ENCODE data around the gene PPCDC. TPM values are rescaled to one million over a fixed set of nuclear protein-coding genes. Genes with fewer than 3 reads are reported as not detected.
A peak's percentile ranks its signal among the peaks of the same experiment; 100 is the strongest.

PPCDC gene
- total and polyA plus RNA-seq, 10 of the 15 experiments (the other 5 are each of a cell fraction or from before 2014, with no cell fraction given) = 32.5 to 135 (median 55.0) TPM

GRCh38 chr15:75043509-75044257 is 20.3 kb downstream of the PPCDC start (continued):
- TF ChIP-seq RCOR1 (conservative IDR thresholded peaks at IDR 0.05; ENCODE audit: low read depth, low read length) (no peak), USF1 (IDR thresholded peaks at IDR 0.05; ENCODE audit: borderline replicate concordance, extremely low read length, insufficient read depth, low read depth, low read length) (peak; percentile 83), MYB (IDR thresholded peaks at IDR 0.05; ENCODE audit: borderline replicate concordance, low read depth, low read length) (no peak), NKRF (conservative IDR thresholded peaks at IDR 0.05) (no peak), ASH2L (IDR thresholded peaks at IDR 0.05; ENCODE audit: borderline replicate concordance, low read depth) (no peak; the same call in 1 of the 2 replicates), SMARCA5 (IDR thresholded peaks at IDR 0.05) (peak; percentile 96), PBX3 (IDR thresholded peaks at IDR 0.05; ENCODE audit: insufficient replicate concordance, low read depth, low read length) (peak; percentile 66), SPI1 (IDR thresholded peaks at IDR 0.05; ENCODE audit: borderline replicate concordance, insufficient read depth, low read depth, low read length) (no peak; the same call in 1 of the 2 replicates), DPF2 (IDR thresholded peaks at IDR 0.05) (0 out of 2 replicates have a peak, but pooled peaks have one; percentile 31), EP300 (IDR thresholded peaks at IDR 0.05; ENCODE audit: borderline replicate concordance in 1 of 2, control insufficient read depth in 1 of 2, low read depth in 2 of 2, low read length in 2 of 2) (peak; percentile 15 to 24; a peak in 1 of 4 replicates), SIX5 (IDR thresholded peaks at IDR 0.05; ENCODE audit: low read depth, low read length, severe bottlenecking) (no peak), HDAC6 (IDR thresholded peaks at IDR 0.05; ENCODE audit: unreplicated experiment) (no peak), RFX5 (IDR thresholded peaks at IDR 0.05; ENCODE audit: low read depth, low read length) (no peak), EED (IDR thresholded peaks at IDR 0.05; ENCODE audit: low read depth) (no peak), POLR2AphosphoS5 (IDR thresholded peaks at IDR 0.05; ENCODE audit: low read length) (peak; percentile 83)
- TF ChIP-seq, protein P1, sequence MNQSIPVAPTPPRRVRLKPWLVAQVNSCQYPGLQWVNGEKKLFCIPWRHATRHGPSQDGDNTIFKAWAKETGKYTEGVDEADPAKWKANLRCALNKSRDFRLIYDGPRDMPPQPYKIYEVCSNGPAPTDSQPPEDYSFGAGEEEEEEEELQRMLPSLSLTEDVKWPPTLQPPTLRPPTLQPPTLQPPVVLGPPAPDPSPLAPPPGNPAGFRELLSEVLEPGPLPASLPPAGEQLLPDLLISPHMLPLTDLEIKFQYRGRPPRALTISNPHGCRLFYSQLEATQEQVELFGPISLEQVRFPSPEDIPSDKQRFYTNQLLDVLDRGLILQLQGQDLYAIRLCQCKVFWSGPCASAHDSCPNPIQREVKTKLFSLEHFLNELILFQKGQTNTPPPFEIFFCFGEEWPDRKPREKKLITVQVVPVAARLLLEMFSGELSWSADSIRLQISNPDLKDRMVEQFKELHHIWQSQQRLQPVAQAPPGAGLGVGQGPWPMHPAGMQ (IDR thresholded peaks at IDR 0.05; ENCODE audit: borderline replicate concordance) = no peak
- TF ChIP-seq, protein P2, sequence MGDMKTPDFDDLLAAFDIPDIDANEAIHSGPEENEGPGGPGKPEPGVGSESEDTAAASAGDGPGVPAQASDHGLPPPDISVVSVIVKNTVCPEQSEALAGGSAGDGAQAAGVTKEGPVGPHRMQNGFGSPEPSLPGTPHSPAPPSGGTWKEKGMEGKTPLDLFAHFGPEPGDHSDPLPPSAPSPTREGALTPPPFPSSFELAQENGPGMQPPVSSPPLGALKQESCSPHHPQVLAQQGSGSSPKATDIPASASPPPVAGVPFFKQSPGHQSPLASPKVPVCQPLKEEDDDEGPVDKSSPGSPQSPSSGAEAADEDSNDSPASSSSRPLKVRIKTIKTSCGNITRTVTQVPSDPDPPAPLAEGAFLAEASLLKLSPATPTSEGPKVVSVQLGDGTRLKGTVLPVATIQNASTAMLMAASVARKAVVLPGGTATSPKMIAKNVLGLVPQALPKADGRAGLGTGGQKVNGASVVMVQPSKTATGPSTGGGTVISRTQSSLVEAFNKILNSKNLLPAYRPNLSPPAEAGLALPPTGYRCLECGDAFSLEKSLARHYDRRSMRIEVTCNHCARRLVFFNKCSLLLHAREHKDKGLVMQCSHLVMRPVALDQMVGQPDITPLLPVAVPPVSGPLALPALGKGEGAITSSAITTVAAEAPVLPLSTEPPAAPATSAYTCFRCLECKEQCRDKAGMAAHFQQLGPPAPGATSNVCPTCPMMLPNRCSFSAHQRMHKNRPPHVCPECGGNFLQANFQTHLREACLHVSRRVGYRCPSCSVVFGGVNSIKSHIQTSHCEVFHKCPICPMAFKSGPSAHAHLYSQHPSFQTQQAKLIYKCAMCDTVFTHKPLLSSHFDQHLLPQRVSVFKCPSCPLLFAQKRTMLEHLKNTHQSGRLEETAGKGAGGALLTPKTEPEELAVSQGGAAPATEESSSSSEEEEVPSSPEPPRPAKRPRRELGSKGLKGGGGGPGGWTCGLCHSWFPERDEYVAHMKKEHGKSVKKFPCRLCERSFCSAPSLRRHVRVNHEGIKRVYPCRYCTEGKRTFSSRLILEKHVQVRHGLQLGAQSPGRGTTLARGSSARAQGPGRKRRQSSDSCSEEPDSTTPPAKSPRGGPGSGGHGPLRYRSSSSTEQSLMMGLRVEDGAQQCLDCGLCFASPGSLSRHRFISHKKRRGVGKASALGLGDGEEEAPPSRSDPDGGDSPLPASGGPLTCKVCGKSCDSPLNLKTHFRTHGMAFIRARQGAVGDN (IDR thresholded peaks at IDR 0.05) = peak; percentile 6

Data from GM12878 (cell line).